CD14-positive monocyte (primary cell): ENCODE data around the gene SIRT7. TPM values are rescaled to one million over a fixed set of nuclear protein-coding genes. Genes with fewer than 3 reads are reported as not detected.

ENCODE experiments used
- DNase-seq, 3 donors: peaks; one replicate each; pipeline ENCODE4 v3.0.0-alpha.2; 2011 to 2022
- H2AFZ ChIP-seq: 2 replicates; pipeline ENCODE4 v1.6.0; 2012; ENCODE audit warnings: mild to moderate bottlenecking, low read depth, low read length, inconsistent platforms; ENCODE audit not compliant: insufficient read depth, poor library complexity, severe bottlenecking
- H3K27ac ChIP-seq, 2 donors: 1 replicate in 1 of 2; 2 replicates in 1 of 2; pipeline ENCODE4 v1.5.1; 2012 to 2013; ENCODE audit warnings: low read length in 2 of 2, control low read depth in 1 of 2, inconsistent platforms in 1 of 2, low read depth in 1 of 2, mild to moderate bottlenecking in 1 of 2
- H3K27me3 ChIP-seq, 2 donors: one replicate each; pipeline versions ENCODE4 v1.6.0 to v1.6.1; 2011 to 2013; ENCODE audit warnings: low read length in 2 of 2; ENCODE audit not compliant: control insufficient read depth in 2 of 2, insufficient read depth in 2 of 2
- H3K36me3 ChIP-seq, 2 donors: replicated peaks in 1 of 2; 1 replicate in 1 of 2; 2 replicates in 1 of 2; pipeline versions ENCODE4 v1.5.1 to v1.6.1; 2012 to 2013; ENCODE audit warnings: low read length in 2 of 2, control low read depth in 1 of 2, inconsistent platforms in 1 of 2, mild to moderate bottlenecking in 1 of 2; ENCODE audit not compliant: insufficient read depth in 2 of 2, control insufficient read depth in 1 of 2
- H3K4me1 ChIP-seq, 2 donors: 1 replicate in 1 of 2; 2 replicates in 1 of 2; pipeline versions ENCODE4 v1.5.1 to v1.6.1; 2012 to 2013; ENCODE audit warnings: low read length in 2 of 2, control low read depth in 1 of 2, inconsistent platforms in 1 of 2, mild to moderate bottlenecking in 1 of 2, moderate library complexity in 1 of 2; ENCODE audit not compliant: insufficient read depth in 2 of 2, control insufficient read depth in 1 of 2
- H3K4me2 ChIP-seq: replicated peaks from 2 replicates; pipeline ENCODE3; 2012; ENCODE audit warnings: low read length, moderate library complexity, mild to moderate bottlenecking; ENCODE audit not compliant: poor library complexity, severe bottlenecking; ENCODE audit errors: extremely low read depth
- H3K4me3 ChIP-seq, 3 experiments: fragments of 200-600 bp in 1 of 3; sonication (generic) in 1 of 3; replicated peaks in 1 of 3; 1 replicate in 2 of 3; 2 replicates in 1 of 3; pipeline ENCODE4 v1.5.1; 2011 to 2013; ENCODE audit warnings: low read length in 3 of 3, mild to moderate bottlenecking in 3 of 3, control low read depth in 2 of 3, low read depth in 2 of 3, inconsistent platforms in 1 of 3, moderate library complexity in 1 of 3
- H3K79me2 ChIP-seq: 2 replicates; pipeline ENCODE4 v1.6.0; 2012; ENCODE audit warnings: mild to moderate bottlenecking, control low read depth, inconsistent platforms, low read length, moderate library complexity; ENCODE audit not compliant: insufficient read depth
- H3K9ac ChIP-seq: 2 replicates; pipeline ENCODE4 v1.6.0; 2017; ENCODE audit warnings: low read length, mild to moderate bottlenecking; ENCODE audit not compliant: insufficient read depth, poor library complexity, severe bottlenecking
- H3K9me3 ChIP-seq, 2 donors: replicated peaks in 1 of 2; 1 replicate in 1 of 2; 2 replicates in 1 of 2; pipeline versions ENCODE4 v1.5.1 to v1.6.1; 2012 to 2013; ENCODE audit warnings: low read length in 2 of 2, control low read depth in 1 of 2; ENCODE audit not compliant: control insufficient read depth in 1 of 2, insufficient read depth in 1 of 2
- H4K20me1 ChIP-seq: 2 replicates; pipeline ENCODE4 v1.6.0; 2012; ENCODE audit warnings: mild to moderate bottlenecking, low read length, control low read depth, moderate library complexity; ENCODE audit not compliant: insufficient read depth
- H3K27ac Mint-ChIP-seq, 7 donors: one replicate each; pipeline ENCODE4 v1.8.0; 2020; ENCODE audit warnings: mild to moderate bottlenecking in 7 of 7, mixed read lengths in 7 of 7, moderate library complexity in 6 of 7, inconsistent platforms in 2 of 7
- H3K27me3 Mint-ChIP-seq, 3 donors: one replicate each; pipeline ENCODE4 v1.8.0; 2021 to 2022; ENCODE audit warnings: low read depth in 3 of 3, mild to moderate bottlenecking in 3 of 3, mixed read lengths in 3 of 3, moderate library complexity in 3 of 3, inconsistent platforms in 1 of 3
- H3K36me3 Mint-ChIP-seq, 2 donors: one replicate each; pipeline ENCODE4 v1.8.0; 2020; ENCODE audit warnings: mixed read lengths in 2 of 2, inconsistent platforms in 1 of 2, mild to moderate bottlenecking in 1 of 2
- H3K4me1 Mint-ChIP-seq: one replicate; pipeline ENCODE4 v1.8.0; 2020; ENCODE audit warnings: mild to moderate bottlenecking, mixed read lengths
- H3K4me3 Mint-ChIP-seq, 2 donors: one replicate each; pipeline ENCODE4 v1.8.0; 2020; ENCODE audit warnings: mild to moderate bottlenecking in 2 of 2, mixed read lengths in 2 of 2, moderate library complexity in 1 of 2
- H3K9me3 Mint-ChIP-seq, 7 donors: one replicate each; pipeline ENCODE4 v1.8.0; 2020 to 2022; ENCODE audit warnings: mixed read lengths in 7 of 7, mild to moderate bottlenecking in 6 of 7, moderate library complexity in 6 of 7, inconsistent platforms in 2 of 7
- CTCF ChIP-seq: fragments of 200-600 bp; IDR thresholded peaks from one replicate; pipeline ENCODE4 v1.8.0; 2022; ENCODE audit warnings: antibody characterized with exemption, mild to moderate bottlenecking
- WGBS: methylation state at CpG from one replicate; pipeline ENCODE4 v1.1.5; 2013; ENCODE audit warnings: missing lambda C conversion rate; ENCODE audit not compliant: insufficient coverage; 5-methylcytosine and 5-hydroxymethylcytosine counted together
- intact Hi-C, 2 donors: fragments of 100-400 bp; cut with micrococcal nuclease; formaldehyde crosslinking; loops; one replicate each; pipeline versions ENCODE4 v1.15.0 to v1.15.1; 2023
- polyA plus RNA-seq, 3 donors: library from polyadenylated mRNA; depleted of rRNA in 1 of 3; unstranded in 2 of 3; stranded (reverse) in 1 of 3; fragments of 300-500 nt in 2 of 3; fragments of >200 nt in 1 of 3; fragmentation: Illumina TruSeq in 2 of 3; gene quantifications; 1 replicate in 2 of 3; 2 replicates in 1 of 3; pipeline ENCODE4 v1.2.3, GENCODE V29; 2012 to 2021

SIRT7 gene
- polyA plus RNA-seq, 3 donors = 22.5 to 73.5 (median 23.7) TPM

DNA sequence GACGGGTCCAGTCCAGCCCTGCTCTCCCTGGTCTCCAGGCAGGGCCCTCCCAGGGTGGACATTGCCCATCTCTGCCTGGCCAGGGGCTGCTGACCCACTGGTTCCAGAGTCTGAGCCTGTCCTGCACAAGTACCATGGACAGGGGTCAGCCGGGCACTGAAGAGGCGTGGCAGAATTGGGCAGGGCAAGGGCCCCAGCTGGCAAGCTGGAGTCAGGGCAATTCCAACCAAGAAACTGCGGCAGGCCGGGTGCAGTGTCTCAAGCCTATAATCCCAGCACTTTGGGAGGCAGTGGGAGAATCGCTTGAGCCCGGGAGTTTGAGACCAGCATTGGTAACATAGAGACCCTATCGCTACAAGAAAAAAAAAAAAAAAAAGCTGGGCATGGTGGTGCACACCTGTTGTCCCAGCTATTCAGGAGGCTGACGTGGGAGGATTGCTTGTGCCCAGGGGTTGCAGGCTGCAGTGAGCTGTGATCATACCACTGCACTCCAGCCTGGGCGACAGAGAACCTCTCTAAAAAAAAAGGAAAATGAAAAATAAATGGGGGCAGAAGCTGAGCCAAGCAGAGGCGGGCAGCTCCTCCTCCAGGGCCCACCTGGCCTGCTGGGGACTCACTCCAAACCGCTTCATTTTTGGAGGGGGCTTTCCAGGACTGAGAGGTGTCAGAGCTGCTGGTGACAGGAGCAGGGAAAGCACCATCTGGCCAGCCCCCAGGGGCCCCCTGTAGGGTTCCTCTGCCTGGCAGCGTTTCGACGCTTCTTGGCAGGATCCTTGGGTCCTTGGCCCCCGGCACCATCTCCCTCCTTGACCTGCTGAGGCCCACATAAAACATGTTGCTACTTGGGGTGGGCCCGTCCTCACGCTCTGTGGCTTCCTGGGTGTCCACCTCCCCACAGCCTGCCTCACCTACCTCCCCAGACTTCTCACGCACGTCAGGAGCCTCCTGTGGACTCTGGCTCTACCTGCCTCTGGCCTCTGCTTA lies 12.5 kb upstream of the SIRT7 start:
- no peaks in the 10 kb centered on the region for H3K9me3 ChIP-seq
- intact Hi-C loops = no loop called here
- Mint-ChIP-seq H3K27ac (peak overlapping the region in 1 of 7 donors; percentile 51), H3K4me3 (peak overlapping the region in 1 of 2 donors; percentile 61), H3K9me3 (peaks cover 0 to 5% (median 0%) of the 10 kb centered on the region in 7 donors), H3K36me3 (peaks cover 0 to 2% of the 10 kb centered on the region in 2 donors), H3K4me1 (peaks cover 25% of the 10 kb centered on the region), H3K27me3 (peaks cover 35 to 49% (median 36%) of the 10 kb centered on the region in 3 donors)
- H4K20me1 ChIP-seq = peaks cover 10% of the 10 kb centered on the region
- H3K9ac ChIP-seq = no peak overlapping the region
- H3K27me3 ChIP-seq = peaks cover 9 to 39% of the 10 kb centered on the region in 2 donors
- TF ChIP-seq CTCF = no peak
- H3K4me1 ChIP-seq = peaks cover 22 to 28% of the 10 kb centered on the region in 2 donors
- no peak overlapping the region for H3K4me3 ChIP-seq
- no peak overlapping the region for H3K4me2 ChIP-seq
- DNase-seq = no peak
- H3K27ac ChIP-seq = no peak overlapping the region
- WGBS = 55% methylated on average over 10 of the region's 20 CpGs
- H3K79me2 ChIP-seq = peaks cover 18% of the 10 kb centered on the region
- H2AFZ ChIP-seq = no peak overlapping the region
- H3K36me3 ChIP-seq = no peaks in the 10 kb centered on the region

GRCh38 chr17:81929253-81930141 lies 11.5 kb upstream of the SIRT7 start:
- Mint-ChIP-seq H3K4me1 (peaks cover 34% of the 10 kb centered on the region), H3K27ac (no peak overlapping the region), H3K4me3 (peak overlapping the region in 1 of 2 donors; percentile 75), H3K9me3 (peaks cover 0 to 5% (median 0%) of the 10 kb centered on the region in 7 donors), H3K36me3 (peaks cover 0 to 2% of the 10 kb centered on the region in 2 donors), H3K27me3 (peaks cover 34 to 45% (median 36%) of the 10 kb centered on the region in 3 donors)
- H3K4me1 ChIP-seq = peaks cover 32 to 38% of the 10 kb centered on the region in 2 donors
- H3K9me3 ChIP-seq = no peaks in the 10 kb centered on the region
- H2AFZ ChIP-seq = no peak overlapping the region
- no peak overlapping the region for H3K9ac ChIP-seq
- intact Hi-C loops = loop anchor here in 1 of 2 donors (5.0 kb wide), 2 partner anchors 48 to 57 kb away; partner anchors contain the start of genes ARHGDIA and ASPSCR1
- peaks cover 19% of the 10 kb centered on the region for H4K20me1 ChIP-seq
- H3K4me2 ChIP-seq = no peak overlapping the region
- H3K79me2 ChIP-seq = peaks cover 27% of the 10 kb centered on the region
- H3K4me3 ChIP-seq = no peak overlapping the region
- no peaks in the 10 kb centered on the region for H3K36me3 ChIP-seq
- DNase-seq = no peak
- no peak overlapping the region for H3K27ac ChIP-seq
- peaks cover 9 to 39% of the 10 kb centered on the region in 2 donors for H3K27me3 ChIP-seq
- TF ChIP-seq CTCF = no peak
- 97% methylated on average over 17 of the region's 31 CpGs for WGBS
